Ishikawa (cell line): ENCODE data around the gene SLC25A38.

ENCODE experiments used
- EGR1 ChIP-seq: IDR thresholded peaks from 2 replicates; pipeline ENCODE4 v1.6.1; 2012
- EP300 ChIP-seq: IDR thresholded peaks from 2 replicates; pipeline ENCODE4 v1.6.1; 2012; ENCODE audit warnings: borderline replicate concordance
- RAD21 ChIP-seq: IDR thresholded peaks from 2 replicates; pipeline ENCODE4 v1.6.1; 2012; ENCODE audit warnings: low read depth
- REST ChIP-seq: IDR thresholded peaks from 2 replicates; pipeline ENCODE4 v1.6.1; 2012; ENCODE audit warnings: low read depth, mild to moderate bottlenecking
- TAF1 ChIP-seq: IDR thresholded peaks from 2 replicates; pipeline ENCODE4 v1.6.1; 2012; ENCODE audit warnings: low read depth, mild to moderate bottlenecking
- TCF12 ChIP-seq: IDR thresholded peaks from 2 replicates; pipeline ENCODE4 v1.6.1; 2012; ENCODE audit warnings: low read depth
- YY1 ChIP-seq: IDR thresholded peaks from 2 replicates; pipeline ENCODE4 v1.6.1; 2012; ENCODE audit warnings: low read depth

- TF ChIP-seq TAF1: no peak
- TF ChIP-seq YY1: no peak
- no peak for TF ChIP-seq TCF12
- no peak for TF ChIP-seq RAD21
- no peak for TF ChIP-seq EP300
- no peak for TF ChIP-seq REST
- no peak for TF ChIP-seq EGR1
These were observed 24.8 kb upstream of the SLC25A38 start for GRCh38 chr3:39358333-39358732.
